HCT116 (cell line): ENCODE data around the gene GMDS. TPM values are rescaled to one million over a fixed set of nuclear protein-coding genes. Genes with fewer than 3 reads are reported as not detected.

Experiments
- ATAC-seq: fragments of 200-7000 bp; cut with Tn5 transposase; 2 replicates; pipeline ENCODE4 v1.9.1; 2020; ENCODE audit warnings: mild to moderate bottlenecking, moderate library complexity
- BruUV-seq: library from RNA; stranded (reverse); fragments of 400-500 nt; replicated peaks from 2 replicates; lab custom pipeline; 2021; lab: Mats Ljungman, UMichigan
- CTCF ChIA-PET: fragments of 300-600 bp; sonication (Branson Sonifier 250); formaldehyde crosslinking; loops from one replicate; lab custom pipeline; 2021; ENCODE audit warnings: antibody characterized with exemption; lab: Charles Lee
- POLR2A ChIA-PET: fragments of 300-600, 350-600 bp; sonication (Branson Sonifier 250); formaldehyde crosslinking; loops from one replicate; lab custom pipeline; 2021; ENCODE audit warnings: antibody characterized with exemption; lab: Charles Lee
- RAD21 ChIA-PET, 2 experiments: fragments of 300-600 bp; sonication (Branson Sonifier 250); formaldehyde crosslinking; loops; one replicate each; lab custom pipeline; 2023; ENCODE audit warnings: low total read pairs in 2 of 2; ENCODE audit not compliant: uncharacterized antibody in 2 of 2, unreplicated experiment in 2 of 2, low non-redundant PET in 1 of 2; lab: Charles Lee
- DNase-seq: peaks from one replicate; pipeline ENCODE4 v3.0.0-alpha.2; 2010; ENCODE audit warnings: low read depth, low spot score
- H2AFZ ChIP-seq: fragments of 200-600 bp; shearing (Covaris generic), sonication (generic); 2 replicates; pipeline ENCODE4 v1.6.1; 2017; ENCODE audit warnings: low read depth, mixed run types, mixed read lengths, antibody characterized with exemption, low read length; ENCODE audit not compliant: poor library complexity, severe bottlenecking
- H3K27ac ChIP-seq: 2 replicates; pipeline ENCODE4 v1.5.1; 2012; ENCODE audit warnings: low read depth, low read length
- H3K27me3 ChIP-seq: fragments of 200-600 bp; sonication (generic); 2 replicates; pipeline ENCODE4 v1.6.1; 2016; ENCODE audit warnings: mixed run types, low read length, mixed read lengths; ENCODE audit not compliant: insufficient read depth
- H3K36me3 ChIP-seq, 2 experiments: fragments of 200-500 bp in 1 of 2; fragments of 200-600 bp in 1 of 2; sonication (Bioruptor generic) in 1 of 2; sonication (generic) in 1 of 2; 2 replicates each; pipeline versions ENCODE4 v1.5.1 to v1.6.1; 2014 to 2016; ENCODE audit warnings: low read length in 2 of 2, inconsistent platforms in 1 of 2, mixed read lengths in 1 of 2, mixed run types in 1 of 2; ENCODE audit not compliant: insufficient read depth in 2 of 2, control insufficient read depth in 1 of 2
- H3K4me1 ChIP-seq, 2 experiments: fragments of 200-600 bp in 1 of 2; sonication (generic) in 1 of 2; 2 replicates each; pipeline versions ENCODE4 v1.5.1 to v1.6.1; 2012 to 2017; ENCODE audit warnings: low read length in 2 of 2, inconsistent platforms in 1 of 2, mild to moderate bottlenecking in 1 of 2, mixed read lengths in 1 of 2, mixed run types in 1 of 2, moderate library complexity in 1 of 2; ENCODE audit not compliant: insufficient read depth in 2 of 2, control insufficient read depth in 1 of 2
- H3K4me2 ChIP-seq: fragments of 200-600 bp; sonication (generic); 2 replicates; pipeline ENCODE4 v1.6.1; 2017; ENCODE audit warnings: mixed run types, low read length, mixed read lengths
- H3K4me3 ChIP-seq, 2 experiments: fragments of 200-600 bp in 1 of 2; sonication (generic) in 1 of 2; replicated peaks in 1 of 2; 2 replicates each; pipeline ENCODE4 v1.5.1; 2011 to 2016; ENCODE audit warnings: low read length in 2 of 2, control low read depth in 1 of 2, low read depth in 1 of 2, mild to moderate bottlenecking in 1 of 2, mixed read lengths in 1 of 2, mixed run types in 1 of 2
- H3K79me2 ChIP-seq: fragments of 200-600 bp; sonication (generic); 2 replicates; pipeline ENCODE4 v1.6.1; 2017; ENCODE audit warnings: mild to moderate bottlenecking, mixed run types, low read length, moderate library complexity, mixed read lengths; ENCODE audit not compliant: insufficient read depth
- H3K9ac ChIP-seq: fragments of 200-600 bp; sonication (generic); 2 replicates; pipeline ENCODE4 v1.6.1; 2016; ENCODE audit warnings: low read length, mixed read lengths
- H3K9me2 ChIP-seq: fragments of 200-600 bp; sonication (generic), shearing (Covaris generic); 2 replicates; pipeline ENCODE4 v1.6.1; 2017; ENCODE audit warnings: mixed run types, mild to moderate bottlenecking, moderate library complexity; ENCODE audit not compliant: insufficient read depth
- H3K9me3 ChIP-seq, 2 experiments: fragments of 200-500 bp in 1 of 2; fragments of 200-600 bp in 1 of 2; sonication (Bioruptor generic) in 1 of 2; sonication (generic) in 1 of 2; 2 replicates each; pipeline ENCODE4 v1.6.1; 2014 to 2017; ENCODE audit warnings: low read length in 2 of 2, mixed read lengths in 2 of 2, inconsistent platforms in 1 of 2, low read depth in 1 of 2, mild to moderate bottlenecking in 1 of 2, mixed run types in 1 of 2, moderate library complexity in 1 of 2; ENCODE audit not compliant: control insufficient read depth in 1 of 2, insufficient read depth in 1 of 2
- H4K20me1 ChIP-seq: fragments of 200-600 bp; sonication (generic), shearing (Covaris generic); 2 replicates; pipeline ENCODE4 v1.6.1; 2017; ENCODE audit warnings: mixed run types, mild to moderate bottlenecking, moderate library complexity; ENCODE audit not compliant: insufficient read depth
- ATF3 ChIP-seq: IDR thresholded peaks from 2 replicates; pipeline ENCODE4 v1.6.1; 2012
- CTCF ChIP-seq, 3 experiments: fragments of 200-600 bp in 1 of 3; sonication (generic) in 1 of 3; IDR thresholded peaks in 2 of 3; conservative IDR thresholded peaks in 1 of 3; 2 replicates each; pipeline ENCODE4 v1.5.1; 2012 to 2017; ENCODE audit warnings: low read depth in 2 of 3, low read length in 2 of 3, antibody characterized with exemption in 1 of 3, borderline replicate concordance in 1 of 3, control low read depth in 1 of 3, mild to moderate bottlenecking in 1 of 3, mixed read lengths in 1 of 3, mixed run types in 1 of 3, moderate library complexity in 1 of 3; ENCODE audit not compliant: insufficient read depth in 1 of 3
- EZH2 ChIP-seq: fragments of 200-600 bp; sonication (generic); IDR thresholded peaks from 2 replicates; pipeline ENCODE4 v1.6.1; 2017; ENCODE audit warnings: antibody characterized with exemption, mixed run types
- EZH2phosphoT487 ChIP-seq: fragments of 200-600 bp; IDR thresholded peaks from 2 replicates; pipeline ENCODE4 v1.6.1; 2018; ENCODE audit warnings: antibody characterized with exemption, borderline replicate concordance
- RAD21 ChIP-seq: IDR thresholded peaks from 2 replicates; pipeline ENCODE4 v1.6.1; 2012; ENCODE audit warnings: low read depth, mild to moderate bottlenecking
- TCF7L2 ChIP-seq: IDR thresholded peaks from 2 replicates; pipeline ENCODE4 v1.7.0; 2011; ENCODE audit warnings: borderline replicate concordance, inconsistent platforms; ENCODE audit not compliant: insufficient read depth, insufficient read length; ENCODE audit errors: extremely low read depth
- intact Hi-C: fragments of 100-400 bp; cut with micrococcal nuclease; formaldehyde crosslinking; loops from 2 replicates; pipeline ENCODE4 v1.10.0; 2022
- total RNA-seq: library from RNA; stranded (reverse); gene quantifications from one replicate; pipeline ENCODE4 v1.2.1, GENCODE V29; 2021; ENCODE audit not compliant: unreplicated experiment

GMDS gene
- total RNA-seq, 1 experiment from 2014 or later: 34.4 TPM

DNA sequence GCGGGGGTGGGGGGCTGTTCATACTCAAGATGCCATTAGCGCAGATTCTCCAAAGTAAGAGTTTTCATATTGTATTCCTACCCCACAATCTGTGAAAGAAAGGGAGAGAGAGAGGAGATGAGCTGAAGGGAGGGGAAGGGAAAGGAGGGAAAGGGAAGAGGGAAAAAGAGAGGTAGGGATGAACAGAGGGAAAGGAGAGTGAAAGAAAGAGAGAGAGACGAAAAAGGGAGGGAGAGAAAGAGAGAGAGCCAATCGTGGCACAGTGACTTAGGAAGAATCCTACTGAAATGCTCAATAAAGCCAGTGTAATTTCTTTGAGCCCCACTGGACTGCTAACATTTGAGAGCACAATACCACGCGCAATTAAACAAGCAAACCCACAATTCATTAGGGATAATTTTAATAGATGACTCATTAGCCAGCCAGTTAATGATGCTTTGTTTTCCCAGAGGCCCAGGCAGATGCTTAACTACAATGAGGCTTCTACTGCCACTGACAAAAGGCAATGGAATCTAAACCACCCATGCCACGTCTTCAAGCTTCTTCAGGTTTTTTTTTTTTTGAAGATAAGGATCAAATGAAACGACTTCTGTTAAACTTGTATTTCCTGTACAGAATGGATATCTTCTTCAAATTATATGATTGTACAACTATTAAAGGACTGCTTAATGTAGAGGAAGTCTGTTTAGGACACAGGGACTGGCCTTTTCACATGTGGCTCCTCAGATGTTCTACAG lies 328.9 kb downstream of the GMDS start:
- no peaks in the 10 kb centered on the region for H3K36me3 ChIP-seq
- H3K4me2 ChIP-seq: no peak overlapping the region
- BruUV-seq: no TSS peak
- RAD21 ChIA-PET: no interaction called here
- no peak for DNase-seq
- H3K4me1 ChIP-seq: peaks cover 0 to 18% of the 10 kb centered on the region in 2 experiments; a peak in 3 of 4 replicates
- no peak for TF ChIP-seq EZH2phosphoT487
- no peak overlapping the region for H2AFZ ChIP-seq
- H3K9me2 ChIP-seq: no peaks in the 10 kb centered on the region
- no peaks in the 10 kb centered on the region for H3K9me3 ChIP-seq
- intact Hi-C loops: no loop called here
- no peaks in the 10 kb centered on the region for H3K79me2 ChIP-seq
- no peaks in the 10 kb centered on the region for H3K27me3 ChIP-seq
- CTCF ChIA-PET: no interaction called here
- no peaks in the 10 kb centered on the region for H4K20me1 ChIP-seq
- no peak for ATAC-seq
- no peak overlapping the region for H3K27ac ChIP-seq
- H3K4me3 ChIP-seq: no peak overlapping the region
- H3K9ac ChIP-seq: no peak overlapping the region
- POLR2A ChIA-PET: no interaction called here

- Histone ChIP-seq H3K27me3 (no peaks in the 10 kb centered on the region), H3K36me3 (no peaks in the 10 kb centered on the region), H3K9me3 (no peaks in the 10 kb centered on the region), H3K4me2 (no peak overlapping the region), H3K27ac (no peak overlapping the region), H3K9ac (no peak overlapping the region), H3K9me2 (no peaks in the 10 kb centered on the region), H3K79me2 (no peaks in the 10 kb centered on the region)
- ChIA-PET CTCF (no interaction called here), RAD21 (no interaction called here), POLR2A (no interaction called here)
- intact Hi-C loops: no loop called here
- BruUV-seq: no TSS peak
- TF ChIP-seq CTCF (IDR thresholded peaks at IDR 0.05 in 2 of 3, conservative IDR thresholded peaks at IDR 0.05 in 1 of 3; ENCODE audit: borderline replicate concordance in 1 of 3, insufficient read depth in 1 of 3, low read depth in 2 of 3, low read length in 2 of 3) (no peak), ATF3 (no peak), RAD21 (no peak), TCF7L2 (no peak), EZH2 (no peak)
- TF ChIP-seq, all 23 proteins: peak for 0
- Histone ChIP-seq H4K20me1 (no peaks in the 10 kb centered on the region), H3K4me1 (peaks cover 0 to 18% of the 10 kb centered on the region in 2 experiments; a peak in 3 of 4 replicates), H3K4me3 (no peak overlapping the region), H2AFZ (no peak overlapping the region)
- no peak for DNase-seq
- no peak for ATAC-seq
Measured at GRCh38 chr6:1915226-1915625, 330.2 kb downstream of the GMDS start.
